Esophagus muscularis mucosa (tissue), 3 donors: ENCODE data around the gene KLHL29.

Experiments
- POLR2A ChIP-seq: fragments of 450-650 bp; IDR thresholded peaks from one replicate; pipeline ENCODE4 v1.6.1; 2017; ENCODE audit warnings: antibody characterized with exemption, moderate library complexity, mild to moderate bottlenecking, low read depth
- POLR2AphosphoS5 ChIP-seq, 2 donors: sonication (generic); formaldehyde crosslinking; IDR thresholded peaks; one replicate each; pipeline ENCODE4 v1.6.1; 2017; ENCODE audit warnings: antibody characterized with exemption in 2 of 2
- TF ChIP-seq, protein P1 (sequence below), 3 experiments: fragments of 200-600 bp in 2 of 3; fragments of 450-650 bp in 1 of 3; sonication (generic) in 2 of 3; IDR thresholded peaks; one replicate each; pipeline ENCODE4 v1.5.1; 2017 to 2019; ENCODE audit warnings: antibody characterized with exemption in 3 of 3, mild to moderate bottlenecking in 2 of 3, moderate library complexity in 1 of 3

DNA sequence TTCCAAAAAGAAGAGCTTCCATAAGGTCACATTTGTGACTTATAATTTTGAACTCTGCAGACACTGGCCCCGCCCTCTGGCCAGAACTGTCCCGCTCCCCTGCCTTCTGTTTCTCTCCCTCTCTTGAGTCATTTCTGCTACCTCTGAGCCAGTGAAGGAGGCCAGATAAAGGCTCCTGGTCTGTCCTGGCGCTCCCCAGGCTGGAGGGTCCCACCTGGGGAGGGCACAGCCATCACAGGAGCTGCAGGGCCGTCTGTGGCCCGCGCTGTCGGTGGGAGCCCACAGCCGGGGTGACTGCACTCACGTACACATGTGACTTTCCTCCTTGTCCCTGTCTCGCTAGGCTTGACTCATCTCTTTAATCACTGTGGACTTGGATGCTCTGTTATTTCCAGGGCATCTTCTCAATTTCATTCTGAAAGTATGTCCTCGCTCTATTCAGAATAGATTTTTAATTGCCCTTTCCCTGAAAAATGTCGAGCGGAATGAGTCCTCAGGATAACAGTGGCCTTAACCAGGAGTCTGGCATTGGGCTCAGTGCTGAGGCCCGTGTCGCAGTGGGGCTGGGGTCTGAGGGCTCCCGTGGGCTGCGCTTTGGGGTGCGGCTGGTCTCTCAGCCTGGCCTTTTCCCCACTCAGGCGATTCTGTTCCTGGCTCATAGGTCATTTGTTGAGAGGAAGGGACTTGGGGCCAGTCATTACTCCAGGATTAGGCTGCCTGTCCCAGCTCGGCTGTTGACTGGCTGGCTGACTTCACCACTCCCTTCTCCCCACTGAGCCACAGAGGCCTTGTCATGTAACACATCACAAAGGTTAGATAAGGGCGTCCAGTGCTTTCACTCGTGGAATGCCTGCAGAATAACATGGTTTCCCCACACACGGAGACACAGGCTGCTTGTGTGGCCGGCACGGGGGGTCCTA, 34.5 kb downstream of the KLHL29 start:
- TF ChIP-seq, protein P1, sequence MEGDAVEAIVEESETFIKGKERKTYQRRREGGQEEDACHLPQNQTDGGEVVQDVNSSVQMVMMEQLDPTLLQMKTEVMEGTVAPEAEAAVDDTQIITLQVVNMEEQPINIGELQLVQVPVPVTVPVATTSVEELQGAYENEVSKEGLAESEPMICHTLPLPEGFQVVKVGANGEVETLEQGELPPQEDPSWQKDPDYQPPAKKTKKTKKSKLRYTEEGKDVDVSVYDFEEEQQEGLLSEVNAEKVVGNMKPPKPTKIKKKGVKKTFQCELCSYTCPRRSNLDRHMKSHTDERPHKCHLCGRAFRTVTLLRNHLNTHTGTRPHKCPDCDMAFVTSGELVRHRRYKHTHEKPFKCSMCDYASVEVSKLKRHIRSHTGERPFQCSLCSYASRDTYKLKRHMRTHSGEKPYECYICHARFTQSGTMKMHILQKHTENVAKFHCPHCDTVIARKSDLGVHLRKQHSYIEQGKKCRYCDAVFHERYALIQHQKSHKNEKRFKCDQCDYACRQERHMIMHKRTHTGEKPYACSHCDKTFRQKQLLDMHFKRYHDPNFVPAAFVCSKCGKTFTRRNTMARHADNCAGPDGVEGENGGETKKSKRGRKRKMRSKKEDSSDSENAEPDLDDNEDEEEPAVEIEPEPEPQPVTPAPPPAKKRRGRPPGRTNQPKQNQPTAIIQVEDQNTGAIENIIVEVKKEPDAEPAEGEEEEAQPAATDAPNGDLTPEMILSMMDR (IDR thresholded peaks at IDR 0.05), result no peak
- no peak for TF ChIP-seq POLR2A
- TF ChIP-seq POLR2AphosphoS5 (IDR thresholded peaks at IDR 0.05), result no peak
